Thyroid gland (tissue), 4 donors: Measurements from ENCODE around the gene GCLC. TPM values are rescaled to one million over a fixed set of nuclear protein-coding genes. Genes with fewer than 3 reads are reported as not detected.
"Not testable (repeated sequence)": the region's sequence is repeated elsewhere in the genome, so short reads cannot be mapped to it uniquely, and the experiment has no call there.

Experiments
- DNase-seq, 2 donors: peaks; one replicate each; pipeline ENCODE4 v3.0.0-alpha.2; 2019
- H3K27ac ChIP-seq, 3 donors: fragments of 200-600 bp; sonication (generic); 1 replicate in 2 of 3; 2 replicates in 1 of 3; pipeline ENCODE4 v1.5.1; 2016 to 2019; ENCODE audit warnings: mild to moderate bottlenecking in 1 of 3, moderate library complexity in 1 of 3
- H3K27me3 ChIP-seq: fragments of 200-600 bp; sonication (generic); one replicate; pipeline ENCODE4 v1.5.1; 2019
- H3K36me3 ChIP-seq, 2 donors: fragments of 200-600 bp; sonication (generic); one replicate each; pipeline ENCODE4 v1.5.1; 2016 to 2019
- H3K4me1 ChIP-seq, 2 donors: fragments of 200-600 bp; sonication (generic); one replicate each; pipeline ENCODE4 v1.5.1; 2017 to 2019
- H3K4me3 ChIP-seq, 3 donors: fragments of 200-600 bp; sonication (generic); replicated peaks in 1 of 3; 1 replicate in 2 of 3; 2 replicates in 1 of 3; pipeline ENCODE4 v1.5.1; 2016; ENCODE audit warnings: mild to moderate bottlenecking in 1 of 3
- H3K9me3 ChIP-seq: fragments of 200-600 bp; sonication (generic); one replicate; pipeline ENCODE4 v1.5.1; 2017
- CTCF ChIP-seq, 6 experiments: fragments of 200-600 bp in 3 of 6; fragments of 450-650 bp in 3 of 6; sonication (generic) in 3 of 6; IDR thresholded peaks; one replicate each; pipeline ENCODE4 v1.5.1; 2016 to 2019; ENCODE audit warnings: antibody characterized with exemption in 6 of 6, mild to moderate bottlenecking in 2 of 6, inconsistent platforms in 1 of 6, moderate library complexity in 1 of 6
- POLR2A ChIP-seq, 2 donors: fragments of 450-650 bp; IDR thresholded peaks; one replicate each; pipeline ENCODE4 v1.6.1; 2017; ENCODE audit warnings: antibody characterized with exemption in 2 of 2, mild to moderate bottlenecking in 2 of 2, moderate library complexity in 1 of 2
- WGBS, 2 donors: methylation state at CpG; one replicate each; pipeline ENCODE4 v1.1.5; 2017; 5-methylcytosine and 5-hydroxymethylcytosine counted together
- intact Hi-C: fragments of 100-400 bp; cut with DNase I; formaldehyde crosslinking; loops from one replicate; pipeline ENCODE4 v1.15.1; 2023
- total RNA-seq, 4 donors: library from RNA; depleted of rRNA; stranded (reverse); fragments of >200 nt; gene quantifications; one replicate each; pipeline ENCODE4 v1.2.3, GENCODE V29; 2016

The GCLC gene
- total RNA-seq, 4 donors from 2014 or later, result 67.3 to 210 (median 82.0) TPM

- H3K9me3 ChIP-seq, result no peaks in the 10 kb centered on the region
- no peaks in the 10 kb centered on the region for H3K36me3 ChIP-seq
- intact Hi-C loops, result no loop called here
- H3K27ac ChIP-seq, result no peak overlapping the region
- DNase-seq, result no peak
- H3K4me1 ChIP-seq, result no peaks in the 10 kb centered on the region
- WGBS, 2 donors, result 82 to 86% methylated on average over 14 of the region's 14 CpGs
- no peak overlapping the region for H3K4me3 ChIP-seq
- H3K27me3 ChIP-seq, result no peaks in the 10 kb centered on the region
- TF ChIP-seq CTCF (IDR thresholded peaks at IDR 0.05) (no peak), POLR2A (IDR thresholded peaks at IDR 0.05) (no peak)
Observed at GRCh38 chr6:53573299-53573698, 28.4 kb upstream of the GCLC start.

- H3K9me3 ChIP-seq, H3K4me1 ChIP-seq, H3K27ac ChIP-seq, H3K36me3 ChIP-seq, H3K4me3 ChIP-seq, intact Hi-C loops, DNase-seq, H3K27me3 ChIP-seq: not testable (repeated sequence)
- WGBS, 2 donors, result 92 to 93% methylated on average over 3 of the region's 3 CpGs
Observed at GRCh38 chr6:53572379-53572778, 27.5 kb upstream of the GCLC start.

GRCh38 chr6:53568776-53569616, 24.1 kb upstream of the GCLC start:
- 91% methylated on average over 2 of the region's 2 CpGs for WGBS, 2 donors
- intact Hi-C loops, result no loop called here
- no peak for DNase-seq
- Histone ChIP-seq H3K27me3 (no peaks in the 10 kb centered on the region), H3K4me3 (no peak overlapping the region), H3K27ac (no peak overlapping the region), H3K36me3 (no peaks in the 10 kb centered on the region), H3K4me1 (no peaks in the 10 kb centered on the region), H3K9me3 (no peaks in the 10 kb centered on the region)
- TF ChIP-seq POLR2A (IDR thresholded peaks at IDR 0.05) (no peak), CTCF (IDR thresholded peaks at IDR 0.05) (no peak)

GRCh38 chr6:53567701-53568100, 22.8 kb upstream of the GCLC start:
- TF ChIP-seq CTCF (IDR thresholded peaks at IDR 0.05) (no peak), POLR2A (IDR thresholded peaks at IDR 0.05) (no peak)
- H3K9me3 ChIP-seq, result no peaks in the 10 kb centered on the region
- no peaks in the 10 kb centered on the region for H3K36me3 ChIP-seq
- no peaks in the 10 kb centered on the region for H3K27me3 ChIP-seq
- H3K4me3 ChIP-seq, result no peak overlapping the region
- DNase-seq, result no peak
- no peak overlapping the region for H3K27ac ChIP-seq
- WGBS, 2 donors, result 84 to 85% methylated on average over 2 of the region's 2 CpGs
- no peaks in the 10 kb centered on the region for H3K4me1 ChIP-seq
- intact Hi-C loops, result no loop called here

- H3K9me3 ChIP-seq, result no peaks in the 10 kb centered on the region
- H3K4me3 ChIP-seq, result no peak overlapping the region
- WGBS, 2 donors, result 89 to 90% methylated on average over 3 of the region's 3 CpGs
- H3K27ac ChIP-seq, result no peak overlapping the region
- no peaks in the 10 kb centered on the region for H3K27me3 ChIP-seq
- intact Hi-C loops, result no loop called here
- no peak for TF ChIP-seq POLR2A (IDR thresholded peaks at IDR 0.05)
- TF ChIP-seq CTCF (IDR thresholded peaks at IDR 0.05), result no peak
- H3K4me1 ChIP-seq, result no peaks in the 10 kb centered on the region
- H3K36me3 ChIP-seq, result no peaks in the 10 kb centered on the region
- no peak for DNase-seq
Observed at GRCh38 chr6:53566755-53567154, 21.9 kb upstream of the GCLC start.
